ENCODE results near the gene FERMT3.

The FERMT3 gene

DNA sequence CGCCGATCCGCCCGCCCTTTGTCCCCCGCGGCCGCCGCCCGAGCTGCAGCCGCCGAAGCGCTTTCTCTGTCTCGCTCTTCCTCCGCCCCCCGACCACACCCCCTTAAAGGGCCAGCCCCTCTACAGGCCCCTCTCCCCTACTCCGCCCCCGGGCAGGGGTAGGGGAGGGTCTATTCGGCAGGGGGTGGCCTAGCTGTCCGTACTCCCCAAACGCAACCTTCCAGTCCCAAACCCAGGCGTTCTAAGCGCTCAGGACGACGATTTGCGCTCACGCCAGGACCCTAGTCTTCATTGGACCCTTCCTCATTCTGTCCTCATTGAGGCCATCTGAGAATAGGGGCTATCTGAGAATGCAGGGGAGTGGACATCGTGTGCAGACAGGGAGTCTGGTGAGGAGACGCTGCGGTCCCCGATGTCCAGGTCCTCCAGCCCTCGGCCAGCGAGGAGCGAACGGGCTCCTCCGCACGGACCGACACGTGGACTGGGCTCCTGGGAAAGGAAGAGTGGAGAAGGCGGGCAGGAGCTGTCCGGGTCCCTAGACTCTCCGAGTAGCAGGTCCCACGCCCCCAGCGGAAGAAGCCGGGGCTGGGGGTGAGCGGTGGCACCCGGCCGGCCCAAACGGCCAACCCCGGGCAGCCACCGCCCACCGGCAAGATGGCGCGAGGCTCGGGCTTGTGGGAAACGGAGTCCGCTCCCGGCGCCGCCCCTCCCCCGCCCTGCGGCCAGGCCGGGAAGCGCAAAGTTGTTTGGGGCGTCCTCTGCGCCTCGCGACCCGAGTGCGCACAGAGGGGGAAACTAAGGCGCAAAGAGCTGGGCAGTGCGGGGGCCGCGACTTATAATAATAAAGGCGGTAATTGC is 40.6 kb downstream of the FERMT3 start, which contains the start of gene PPP1R14B:
Gene PPP1R14B, minus strand, starts transcription at position 73 of the 858 bp plus-strand sequence. CDS start 270 bp downstream, outside the sequence.
- TF ChIP-seq, protein P1, sequence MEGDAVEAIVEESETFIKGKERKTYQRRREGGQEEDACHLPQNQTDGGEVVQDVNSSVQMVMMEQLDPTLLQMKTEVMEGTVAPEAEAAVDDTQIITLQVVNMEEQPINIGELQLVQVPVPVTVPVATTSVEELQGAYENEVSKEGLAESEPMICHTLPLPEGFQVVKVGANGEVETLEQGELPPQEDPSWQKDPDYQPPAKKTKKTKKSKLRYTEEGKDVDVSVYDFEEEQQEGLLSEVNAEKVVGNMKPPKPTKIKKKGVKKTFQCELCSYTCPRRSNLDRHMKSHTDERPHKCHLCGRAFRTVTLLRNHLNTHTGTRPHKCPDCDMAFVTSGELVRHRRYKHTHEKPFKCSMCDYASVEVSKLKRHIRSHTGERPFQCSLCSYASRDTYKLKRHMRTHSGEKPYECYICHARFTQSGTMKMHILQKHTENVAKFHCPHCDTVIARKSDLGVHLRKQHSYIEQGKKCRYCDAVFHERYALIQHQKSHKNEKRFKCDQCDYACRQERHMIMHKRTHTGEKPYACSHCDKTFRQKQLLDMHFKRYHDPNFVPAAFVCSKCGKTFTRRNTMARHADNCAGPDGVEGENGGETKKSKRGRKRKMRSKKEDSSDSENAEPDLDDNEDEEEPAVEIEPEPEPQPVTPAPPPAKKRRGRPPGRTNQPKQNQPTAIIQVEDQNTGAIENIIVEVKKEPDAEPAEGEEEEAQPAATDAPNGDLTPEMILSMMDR (IDR thresholded peaks at IDR 0.05; ENCODE audit: insufficient read depth, low read depth, low read length, missing control alignments) = no peak
- DNase-seq (ENCODE audit: low read depth) = peak; percentile 85
- peak within 1 kb of the TSS; percentile 72 for H3K4me3 ChIP-seq (ENCODE audit: low read length)

DNA sequence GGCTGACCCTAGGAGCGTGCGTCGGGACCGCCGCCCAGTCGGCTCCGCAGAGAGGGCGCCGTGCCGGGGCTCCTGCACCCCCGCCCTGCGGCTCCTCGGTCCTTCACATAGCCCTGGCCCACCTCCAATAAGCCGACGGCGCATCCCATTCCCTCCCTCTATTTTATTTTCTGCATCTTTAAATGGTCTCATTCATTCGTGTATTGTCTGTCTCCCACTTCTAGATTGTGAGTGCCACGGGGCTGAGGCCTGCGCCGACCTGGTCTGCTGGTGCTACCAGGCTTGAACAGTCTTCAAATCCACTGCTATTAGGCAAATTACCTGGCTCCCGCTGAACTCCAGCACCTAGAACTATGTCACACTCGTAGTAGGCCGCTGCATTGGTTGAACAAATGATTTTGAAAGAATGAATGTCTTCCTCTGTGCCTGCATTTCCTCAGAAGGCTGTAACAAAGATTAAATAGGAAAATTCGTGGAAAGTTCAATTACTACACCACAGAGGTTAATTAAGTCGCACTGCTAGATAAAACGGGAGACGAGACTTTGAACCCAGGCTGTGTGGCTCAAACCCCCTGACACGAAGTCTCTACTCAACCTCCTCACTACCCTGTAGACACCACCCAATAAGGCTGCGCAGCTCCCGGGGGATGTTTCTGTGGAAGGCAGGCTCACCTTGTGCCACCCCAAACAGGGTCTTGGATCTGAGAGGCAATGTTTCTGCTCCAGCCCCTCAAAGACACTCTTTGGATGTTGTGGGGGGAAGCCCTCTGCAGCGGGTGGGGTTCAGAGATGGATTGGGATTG is 41.4 kb downstream of the FERMT3 start:
- TF ChIP-seq, protein P1 (IDR thresholded peaks at IDR 0.05; ENCODE audit: insufficient read depth, low read depth, low read length, missing control alignments) = peak; percentile 1
- H3K4me3 ChIP-seq (ENCODE audit: low read length) = peak overlapping the region; percentile 72
- DNase-seq (ENCODE audit: low read depth) = no peak

- DNase-seq (ENCODE audit: low read depth) = no peak
- no peak overlapping the region for H3K4me3 ChIP-seq (ENCODE audit: low read length)
- TF ChIP-seq, protein P1 (IDR thresholded peaks at IDR 0.05; ENCODE audit: insufficient read depth, low read depth, low read length, missing control alignments) = no peak
Observed at GRCh38 chr11:64248578-64248977, 42.1 kb downstream of the FERMT3 start.

GRCh38 chr11:64249038-64249437 is 42.5 kb downstream of the FERMT3 start:
- DNase-seq (ENCODE audit: low read depth) = no peak
- H3K4me3 ChIP-seq (ENCODE audit: low read length) = no peak overlapping the region
- TF ChIP-seq, protein P1 (IDR thresholded peaks at IDR 0.05; ENCODE audit: insufficient read depth, low read depth, low read length, missing control alignments) = no peak

- TF ChIP-seq, protein P1 (IDR thresholded peaks at IDR 0.05; ENCODE audit: insufficient read depth, low read depth, low read length, missing control alignments) = no peak
- no peak overlapping the region for H3K4me3 ChIP-seq (ENCODE audit: low read length)
- DNase-seq (ENCODE audit: low read depth) = no peak
Observed at GRCh38 chr11:64249563-64250414, 43.3 kb downstream of the FERMT3 start.

DNA sequence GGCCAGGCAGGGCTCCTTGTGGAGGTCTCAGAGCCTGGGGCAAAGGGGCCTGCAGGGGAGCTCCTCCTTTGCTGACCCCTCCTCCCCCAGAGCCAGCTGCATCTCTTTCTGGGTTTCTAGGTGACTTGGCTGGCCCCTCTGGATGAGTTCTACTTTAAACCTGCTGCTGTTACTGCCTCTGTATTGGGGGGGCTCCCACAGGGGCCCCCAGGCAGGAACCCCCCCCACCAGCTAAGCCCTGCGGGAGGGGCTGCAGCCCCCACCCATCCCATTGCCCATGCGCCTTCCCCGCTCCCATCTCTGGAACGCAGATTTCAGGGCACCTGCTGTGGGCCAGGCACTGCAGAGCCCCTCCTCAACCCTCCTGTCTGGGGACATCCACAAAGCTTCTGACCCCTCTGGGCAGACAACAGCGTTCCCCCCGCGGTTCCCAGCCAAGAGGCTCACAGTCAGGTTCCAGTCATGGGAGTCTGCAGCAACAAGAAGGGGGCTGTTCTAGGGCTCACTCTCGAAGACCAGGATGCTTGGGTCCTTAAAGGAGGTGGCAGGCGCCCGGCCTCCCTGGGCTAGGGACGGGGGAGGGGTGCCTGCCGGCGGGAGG is 44.0 kb downstream of the FERMT3 start:
- H3K4me3 ChIP-seq (ENCODE audit: low read length) = peak overlapping the region; percentile 62
- TF ChIP-seq, protein P1 (IDR thresholded peaks at IDR 0.05; ENCODE audit: insufficient read depth, low read depth, low read length, missing control alignments) = no peak
- no peak for DNase-seq (ENCODE audit: low read depth)
